Mesothelial cell of epicardium (in vitro differentiated cells): Measurements from ENCODE around the gene BAZ1B. TPM values are rescaled to one million over a fixed set of nuclear protein-coding genes. Genes with fewer than 3 reads are reported as not detected.

Source experiments
- DNase-seq, 2 experiments: peaks; one replicate each; pipeline ENCODE4 v3.0.0; 2021; ENCODE audit warnings: low spot score in 2 of 2; ENCODE audit not compliant: unreplicated experiment in 2 of 2
- H3K27ac Mint-ChIP-seq: 2 replicates; pipeline ENCODE4 v1.8.0; 2021; ENCODE audit warnings: mixed read lengths
- H3K27me3 Mint-ChIP-seq: 2 replicates; pipeline ENCODE4 v1.8.0; 2021; ENCODE audit warnings: low read depth, mixed read lengths
- H3K36me3 Mint-ChIP-seq: 2 replicates; pipeline ENCODE4 v1.8.0; 2021; ENCODE audit warnings: mixed read lengths
- H3K4me1 Mint-ChIP-seq: 2 replicates; pipeline ENCODE4 v1.8.0; 2021; ENCODE audit warnings: mixed read lengths
- H3K4me3 Mint-ChIP-seq: 2 replicates; pipeline ENCODE4 v1.8.0; 2021; ENCODE audit warnings: mild to moderate bottlenecking, moderate library complexity, mixed read lengths
- H3K9me3 Mint-ChIP-seq: 2 replicates; pipeline ENCODE4 v1.8.0; 2021; ENCODE audit warnings: mixed read lengths
- total RNA-seq: library from RNA; stranded (reverse); gene quantifications from 3 replicates; pipeline ENCODE4 v1.2.1, GENCODE V29; 2021
- TF ChIP-seq, protein P1 (sequence below): fragments of 200-600 bp; sonication (generic); IDR thresholded peaks from one replicate; pipeline ENCODE4 v1.5.0; 2021; ENCODE audit warnings: antibody characterized with exemption; ENCODE audit not compliant: unreplicated experiment

BAZ1B gene
- total RNA-seq, 1 donor from 2014 or later: 77.8 TPM

DNA sequence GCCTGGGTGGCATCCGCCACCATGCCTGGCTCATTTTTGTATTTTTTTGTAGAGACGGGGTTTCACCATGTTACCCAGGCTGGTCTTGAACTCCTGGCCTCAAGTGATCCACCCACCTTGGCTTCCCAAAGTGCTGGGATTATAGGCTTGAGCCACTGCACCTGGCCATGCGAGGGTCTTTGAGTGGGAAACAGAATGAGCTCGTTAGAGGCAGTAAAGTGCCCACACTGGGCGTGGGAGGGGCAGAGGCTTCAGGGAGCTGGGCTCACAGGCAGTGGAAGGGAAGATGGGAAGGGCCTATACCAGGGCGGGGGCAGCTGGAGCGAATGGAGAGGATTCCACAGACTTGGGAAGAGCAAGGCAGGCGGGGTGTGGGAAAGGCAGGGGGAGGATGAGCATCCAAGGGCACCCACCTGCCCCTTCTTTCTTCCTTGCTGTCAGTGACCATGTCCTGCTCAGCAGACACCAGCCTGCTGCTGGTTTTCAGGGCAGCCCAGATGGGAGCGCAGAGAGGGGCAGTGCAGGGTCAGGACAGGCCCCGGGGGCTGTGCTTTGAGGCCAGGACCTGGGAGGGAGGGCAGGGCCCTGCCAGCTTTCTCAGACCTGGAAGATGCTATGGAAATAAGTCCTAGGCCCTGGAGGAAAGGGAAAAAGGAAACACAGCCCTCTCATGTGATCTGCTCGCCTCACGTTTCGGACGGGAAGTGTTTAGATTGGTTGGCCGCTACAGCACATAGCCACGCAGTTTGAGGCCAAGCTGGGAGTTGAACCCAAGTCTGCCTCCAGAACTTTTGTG lies 84.3 kb downstream of the BAZ1B start:
- peak overlapping the region; percentile 26 for H3K27ac Mint-ChIP-seq
- DNase-seq: no peak
- H3K27me3 Mint-ChIP-seq: peaks cover 8% of the 10 kb centered on the region
- peaks cover 6% of the 10 kb centered on the region for H3K4me1 Mint-ChIP-seq
- TF ChIP-seq, protein P1, sequence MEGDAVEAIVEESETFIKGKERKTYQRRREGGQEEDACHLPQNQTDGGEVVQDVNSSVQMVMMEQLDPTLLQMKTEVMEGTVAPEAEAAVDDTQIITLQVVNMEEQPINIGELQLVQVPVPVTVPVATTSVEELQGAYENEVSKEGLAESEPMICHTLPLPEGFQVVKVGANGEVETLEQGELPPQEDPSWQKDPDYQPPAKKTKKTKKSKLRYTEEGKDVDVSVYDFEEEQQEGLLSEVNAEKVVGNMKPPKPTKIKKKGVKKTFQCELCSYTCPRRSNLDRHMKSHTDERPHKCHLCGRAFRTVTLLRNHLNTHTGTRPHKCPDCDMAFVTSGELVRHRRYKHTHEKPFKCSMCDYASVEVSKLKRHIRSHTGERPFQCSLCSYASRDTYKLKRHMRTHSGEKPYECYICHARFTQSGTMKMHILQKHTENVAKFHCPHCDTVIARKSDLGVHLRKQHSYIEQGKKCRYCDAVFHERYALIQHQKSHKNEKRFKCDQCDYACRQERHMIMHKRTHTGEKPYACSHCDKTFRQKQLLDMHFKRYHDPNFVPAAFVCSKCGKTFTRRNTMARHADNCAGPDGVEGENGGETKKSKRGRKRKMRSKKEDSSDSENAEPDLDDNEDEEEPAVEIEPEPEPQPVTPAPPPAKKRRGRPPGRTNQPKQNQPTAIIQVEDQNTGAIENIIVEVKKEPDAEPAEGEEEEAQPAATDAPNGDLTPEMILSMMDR: no peak
- peaks cover 27% of the 10 kb centered on the region for H3K36me3 Mint-ChIP-seq
- peaks cover 3% of the 10 kb centered on the region for H3K9me3 Mint-ChIP-seq
- H3K4me3 Mint-ChIP-seq: no peak overlapping the region

DNA sequence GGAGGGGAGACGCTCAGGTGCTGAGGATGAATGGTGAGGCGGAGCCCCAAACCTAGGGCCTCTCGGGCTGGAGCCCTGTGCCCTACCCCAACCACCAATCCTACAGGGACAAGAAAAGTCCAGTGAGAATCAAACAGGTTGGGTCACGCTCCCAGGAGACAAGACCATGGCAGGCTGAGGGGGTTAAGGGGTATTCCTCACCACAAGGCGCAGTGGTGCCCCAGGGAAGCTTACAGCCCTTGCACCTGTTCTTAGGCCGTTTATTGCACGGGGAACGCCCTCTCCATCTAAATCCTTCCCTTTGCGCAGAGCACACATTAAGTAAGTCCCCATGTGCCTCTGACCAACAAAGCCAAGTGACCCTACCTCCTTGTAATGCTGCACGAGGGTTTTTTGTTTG lies 85.0 kb downstream of the BAZ1B start:
- peaks cover 3% of the 10 kb centered on the region for H3K9me3 Mint-ChIP-seq
- TF ChIP-seq, protein P1: no peak
- no peak overlapping the region for H3K27ac Mint-ChIP-seq
- H3K36me3 Mint-ChIP-seq: peaks cover 19% of the 10 kb centered on the region
- H3K4me3 Mint-ChIP-seq: no peak overlapping the region
- H3K4me1 Mint-ChIP-seq: peaks cover 6% of the 10 kb centered on the region
- DNase-seq: no peak
- H3K27me3 Mint-ChIP-seq: peaks cover 8% of the 10 kb centered on the region

DNA sequence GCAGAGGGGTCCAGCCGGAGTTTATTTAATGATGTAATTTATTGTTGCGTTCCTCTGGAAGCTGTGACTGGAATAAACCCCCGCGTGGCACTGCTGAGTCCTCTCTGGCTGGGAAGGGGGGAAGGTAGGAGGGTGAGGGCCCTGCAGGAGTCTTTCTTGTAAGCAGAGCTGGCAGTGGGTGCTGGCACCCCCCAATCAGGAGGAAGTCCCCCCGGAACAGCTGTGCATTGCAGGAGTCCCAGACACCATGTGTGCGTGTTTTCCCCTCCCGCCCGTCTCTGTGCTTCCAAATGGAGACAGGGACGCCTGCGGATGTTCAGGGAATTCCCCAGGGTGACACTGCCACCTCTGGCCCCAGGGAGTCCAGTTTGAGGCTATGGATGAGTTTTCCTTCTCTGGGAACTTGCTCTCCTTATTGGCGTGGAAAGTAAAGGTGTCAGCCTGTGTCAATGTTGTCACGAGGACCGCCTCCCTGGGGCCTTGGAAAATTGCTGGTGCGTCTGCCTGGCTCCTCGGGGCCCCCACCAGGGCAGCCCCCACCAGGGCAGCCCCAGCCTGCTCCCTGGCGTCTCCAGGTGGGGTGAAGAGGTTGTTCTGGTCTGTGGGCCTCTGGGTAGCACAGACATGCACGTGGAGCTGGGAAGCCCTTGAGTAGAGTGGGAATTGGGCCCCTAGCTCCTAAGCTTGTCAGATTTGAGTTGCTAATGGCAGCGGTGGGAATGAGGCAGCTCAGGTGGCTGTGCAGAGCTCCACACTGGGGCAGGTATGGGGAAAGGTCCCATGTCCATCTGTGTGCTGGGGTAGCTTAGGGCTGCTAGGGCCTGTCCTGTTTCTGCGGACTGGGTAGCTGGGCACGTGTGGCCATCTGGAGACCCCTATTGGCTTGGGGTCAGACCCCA lies 85.8 kb downstream of the BAZ1B start:
- H3K9me3 Mint-ChIP-seq: peaks cover 3% of the 10 kb centered on the region
- H3K27ac Mint-ChIP-seq: no peak overlapping the region
- H3K4me3 Mint-ChIP-seq: no peak overlapping the region
- H3K4me1 Mint-ChIP-seq: peaks cover 6% of the 10 kb centered on the region
- peaks cover 16% of the 10 kb centered on the region for H3K36me3 Mint-ChIP-seq
- TF ChIP-seq, protein P1: no peak
- H3K27me3 Mint-ChIP-seq: peaks cover 8% of the 10 kb centered on the region
- no peak for DNase-seq

DNA sequence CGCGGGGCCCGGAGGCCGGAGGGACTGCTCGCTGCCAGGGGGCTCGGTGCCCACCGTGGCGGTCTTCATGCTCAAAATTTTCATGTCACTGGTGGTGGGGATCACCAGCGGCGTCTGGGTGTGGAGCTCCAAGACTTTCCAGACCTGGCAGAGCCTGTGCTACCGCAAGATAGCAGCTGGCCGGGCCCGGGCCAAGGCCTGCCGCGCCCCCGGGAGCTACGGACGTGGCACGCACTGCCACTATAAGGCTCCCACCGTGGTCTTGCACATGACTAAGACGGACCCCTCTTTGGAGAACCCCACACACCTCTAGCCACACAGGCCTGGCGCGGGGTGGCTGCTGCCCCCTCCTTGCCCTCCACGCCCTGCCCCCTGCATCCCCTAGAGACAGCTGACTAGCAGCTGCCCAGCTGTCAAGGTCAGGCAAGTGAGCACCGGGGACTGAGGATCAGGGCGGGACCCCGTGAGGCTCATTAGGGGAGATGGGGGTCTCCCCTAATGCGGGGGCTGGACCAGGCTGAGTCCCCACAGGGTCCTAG lies 86.6 kb downstream of the BAZ1B start:
- TF ChIP-seq, protein P1: no peak
- peaks cover 3% of the 10 kb centered on the region for H3K9me3 Mint-ChIP-seq
- no peak for DNase-seq
- H3K27me3 Mint-ChIP-seq: peaks cover 8% of the 10 kb centered on the region
- H3K36me3 Mint-ChIP-seq: peaks cover 13% of the 10 kb centered on the region
- no peak overlapping the region for H3K27ac Mint-ChIP-seq
- peak overlapping the region; percentile 67 for H3K4me3 Mint-ChIP-seq
- H3K4me1 Mint-ChIP-seq: peaks cover 6% of the 10 kb centered on the region

DNA sequence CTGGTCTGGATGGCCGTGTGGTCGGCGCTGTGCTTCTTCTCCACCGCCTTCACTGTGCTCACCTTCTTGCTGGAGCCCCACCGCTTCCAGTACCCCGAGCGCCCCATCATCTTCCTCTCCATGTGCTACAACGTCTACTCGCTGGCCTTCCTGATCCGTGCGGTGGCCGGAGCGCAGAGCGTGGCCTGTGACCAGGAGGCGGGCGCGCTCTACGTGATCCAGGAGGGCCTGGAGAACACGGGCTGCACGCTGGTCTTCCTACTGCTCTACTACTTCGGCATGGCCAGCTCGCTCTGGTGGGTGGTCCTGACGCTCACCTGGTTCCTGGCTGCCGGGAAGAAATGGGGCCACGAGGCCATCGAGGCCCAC lies 87.4 kb downstream of the BAZ1B start:
- Mint-ChIP-seq H3K4me1 (peaks cover 6% of the 10 kb centered on the region), H3K36me3 (peaks cover 8% of the 10 kb centered on the region), H3K27ac (no peak overlapping the region), H3K4me3 (peak overlapping the region; percentile 67), H3K27me3 (peaks cover 8% of the 10 kb centered on the region), H3K9me3 (peaks cover 3% of the 10 kb centered on the region)
- no peak for DNase-seq
- TF ChIP-seq, protein P1: no peak
